GM12875 (cell line): ENCODE results near the gene KCNT1.

Experiments used
- H3K4me3 ChIP-seq: one replicate; pipeline ENCODE4 v1.5.1; 2011; ENCODE audit warnings: low read depth, low read length, control low read depth
- CTCF ChIP-seq: IDR thresholded peaks from 2 replicates; pipeline ENCODE4 v1.5.1; 2011; ENCODE audit warnings: low read depth, mild to moderate bottlenecking, control low read depth, inconsistent platforms, low read length, moderate library complexity, borderline replicate concordance; ENCODE audit not compliant: insufficient read depth

KCNT1 gene

DNA sequence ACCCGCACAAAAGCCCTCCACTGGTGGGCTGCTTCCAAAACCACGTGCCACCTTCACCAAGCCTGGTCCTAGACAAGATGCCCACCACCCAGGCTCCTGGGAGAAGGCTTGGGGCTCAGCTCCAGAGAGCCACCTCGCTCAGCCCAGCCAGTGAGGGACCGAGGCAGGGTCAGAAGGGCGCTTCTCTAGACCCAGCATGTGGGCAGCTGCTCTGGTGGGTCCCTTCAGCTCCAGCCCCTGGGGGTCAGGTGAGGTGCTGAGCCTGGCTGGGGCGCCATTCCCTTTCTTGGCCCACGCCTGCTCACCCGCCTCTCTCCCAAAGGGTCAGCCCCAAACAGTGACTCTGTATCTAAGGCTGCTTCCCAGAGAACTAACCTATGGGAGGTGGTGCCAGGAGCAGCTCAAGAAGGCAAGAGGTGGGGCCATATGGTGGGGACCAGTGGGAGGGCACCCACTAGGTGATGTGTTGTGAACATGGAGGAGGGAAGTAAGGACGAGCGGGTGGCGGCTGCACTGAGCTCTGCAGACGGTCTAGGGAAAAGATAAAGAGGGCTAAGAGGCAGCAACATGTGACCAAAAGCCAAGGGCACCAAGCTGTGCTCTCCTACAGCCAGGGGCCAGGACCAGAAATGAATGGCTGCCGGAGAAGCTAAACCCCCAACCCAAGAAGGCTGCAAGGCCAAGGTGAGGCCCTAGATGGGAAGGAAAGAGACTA lies 126.0 kb downstream of the KCNT1 start:
- H3K4me3 ChIP-seq = no peak overlapping the region
- TF ChIP-seq CTCF = no peak

- TF ChIP-seq CTCF = no peak
- no peak overlapping the region for H3K4me3 ChIP-seq
Measured at GRCh38 chr9:135828656-135829055, 126.7 kb downstream of the KCNT1 start.

- H3K4me3 ChIP-seq = no peak overlapping the region
- no peak for TF ChIP-seq CTCF
Measured at GRCh38 chr9:135830496-135830895, 128.5 kb downstream of the KCNT1 start.

GRCh38 chr9:135833864-135834263 lies 131.9 kb downstream of the KCNT1 start:
- TF ChIP-seq CTCF = no peak
- no peak overlapping the region for H3K4me3 ChIP-seq

GRCh38 chr9:135835131-135835530 lies 133.1 kb downstream of the KCNT1 start:
- no peak overlapping the region for H3K4me3 ChIP-seq
- TF ChIP-seq CTCF = no peak

DNA sequence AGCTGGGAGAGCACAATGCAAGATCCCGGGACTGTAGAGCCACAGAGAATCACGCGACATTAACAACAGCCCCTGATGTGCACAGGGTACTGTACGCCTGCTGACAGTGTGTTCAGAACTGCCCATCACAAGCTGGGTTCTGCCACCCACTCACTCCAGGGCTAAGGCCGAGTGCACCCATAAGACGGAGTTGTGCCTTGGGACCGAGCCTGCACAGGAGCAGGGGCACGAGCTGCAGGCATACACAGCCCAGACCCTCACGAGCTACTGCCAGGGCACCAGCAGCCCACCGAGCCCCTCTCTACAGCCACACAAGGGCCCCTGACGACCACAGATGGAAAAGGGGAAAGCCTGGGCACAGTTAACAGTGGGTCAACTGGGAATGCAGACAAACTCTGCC lies 137.5 kb downstream of the KCNT1 start:
- TF ChIP-seq CTCF = no peak
- H3K4me3 ChIP-seq = no peak overlapping the region

DNA sequence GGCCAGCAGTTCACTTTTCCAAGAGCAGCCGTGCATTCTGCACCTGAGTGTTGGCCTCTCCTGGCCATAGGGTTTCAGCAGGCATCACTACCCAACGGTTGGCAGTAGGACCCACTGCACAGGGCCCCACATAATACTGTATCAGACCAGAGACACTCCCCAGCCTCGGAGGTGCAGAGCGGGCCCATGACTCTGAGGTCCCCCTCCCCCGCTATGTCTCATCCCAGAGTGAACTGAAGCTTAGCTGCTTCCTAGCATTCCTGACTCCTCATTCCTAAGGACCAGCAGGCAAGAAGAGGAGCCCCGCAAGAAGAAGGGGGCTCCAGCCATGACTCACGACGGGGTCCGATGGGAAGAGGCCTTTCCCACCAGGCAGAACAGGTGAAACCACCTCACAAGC lies 138.1 kb downstream of the KCNT1 start:
- TF ChIP-seq CTCF = no peak
- no peak overlapping the region for H3K4me3 ChIP-seq
